Heart right ventricle (tissue), 16 donors: ENCODE data around the gene ALKBH3. TPM values are rescaled to one million over a fixed set of nuclear protein-coding genes. Genes with fewer than 3 reads are reported as not detected.
A peak's percentile ranks its signal among the peaks of the same experiment; 100 is the strongest.

Experiments used
- ATAC-seq, 8 donors: fragments of 200-7000 bp; cut with Tn5 transposase; one replicate each; pipeline ENCODE4 v1.9.1; 2020; ENCODE audit warnings: mild to moderate bottlenecking in 8 of 8, moderate library complexity in 8 of 8, moderate number of reproducible peaks in 1 of 8
- DNase-seq, 2 donors: peaks; one replicate each; pipeline ENCODE4 v3.0.0-alpha.2; 2020
- H3K27ac ChIP-seq, 10 donors: fragments of 200-600 bp; sonication (generic) in 2 of 10; one replicate each; pipeline versions ENCODE4 v1.5.0 to v1.8.0; 2020 to 2022; ENCODE audit warnings: mild to moderate bottlenecking in 3 of 10
- H3K27me3 ChIP-seq, 7 donors: fragments of 200-600 bp; one replicate each; pipeline ENCODE4 v1.8.0; 2021 to 2022; ENCODE audit warnings: mild to moderate bottlenecking in 2 of 7
- H3K36me3 ChIP-seq, 9 donors: fragments of 200-600 bp; sonication (generic) in 1 of 9; one replicate each; pipeline versions ENCODE4 v1.5.0 to v1.8.0; 2020 to 2022; ENCODE audit warnings: mild to moderate bottlenecking in 2 of 9
- H3K4me1 ChIP-seq, 9 donors: fragments of 200-600 bp; sonication (generic) in 1 of 9; one replicate each; pipeline versions ENCODE4 v1.5.0 to v1.8.0; 2020 to 2022; ENCODE audit warnings: mild to moderate bottlenecking in 4 of 9
- H3K4me3 ChIP-seq, 10 donors: fragments of 200-600 bp; sonication (generic) in 2 of 10; one replicate each; pipeline versions ENCODE4 v1.5.0 to v1.8.0; 2020 to 2022; ENCODE audit warnings: mild to moderate bottlenecking in 7 of 10, moderate library complexity in 2 of 10
- H3K9me3 ChIP-seq, 11 donors: fragments of 200-600 bp in 10 of 11; sonication (generic) in 2 of 11; one replicate each; pipeline versions ENCODE4 v1.5.0 to v1.8.0; 2013 to 2022; ENCODE audit warnings: mild to moderate bottlenecking in 2 of 11, control low read depth in 1 of 11, moderate library complexity in 1 of 11
- WGBS, 2 donors: extraction: QIAGEN DNeasy Blood & Tissue Kit; methylation state at CpG; one replicate each; pipeline ENCODE4 v1.1.7; 2013; ENCODE audit warnings: inconsistent platforms in 1 of 2; 5-methylcytosine and 5-hydroxymethylcytosine counted together
- intact Hi-C, 10 donors: fragments of 100-400 bp; cut with DNase I; formaldehyde crosslinking; loops; one replicate each; pipeline versions ENCODE4 v1.11.1 to v1.14.2; 2022
- polyA plus RNA-seq, 2 donors: library from polyadenylated mRNA; stranded (reverse); fragments of 200-250 nt; gene quantifications; one replicate each; pipeline ENCODE4 v1.2.3, GENCODE V29; 2013
- total RNA-seq, 10 donors: library from RNA; stranded (reverse); fragmentation: NEBNext Ultra II Directional in 3 of 10; extraction: Animal tissue kit (Norgen Biotek cat#: 25700) in 3 of 10; gene quantifications; one replicate each; pipeline versions ENCODE4 v1.2.1 to v1.2.4, GENCODE V29; 2021 to 2023
- TF ChIP-seq, protein P1 (sequence below), 9 donors: fragments of 200-600 bp; sonication (generic) in 2 of 9; IDR thresholded peaks; one replicate each; pipeline versions ENCODE4 v1.5.0 to v1.8.0; 2021 to 2022; ENCODE audit warnings: antibody characterized with exemption in 9 of 9, mild to moderate bottlenecking in 5 of 9, moderate library complexity in 1 of 9
- donor health status: Arrhythmogenic right ventricular cardiomyopathy.
- donor health status: ischemic (EF 13 %, LVEDD 7.1; RV severe dilation, severe dysfunction).
- donor health status: healthy with polysubstance abuse.
- donor health status: DM: no; HTN: yes; CAD: no.
- donor health status: DM: no; HTN: no; CAD: no.
- donor health status: ischemic (EF 25% LVEDD 6.9; RV normal size, moderate dysfunction).
- donor health status: ischemic (EF 25% LVEDD 5.7; RV mildly dilated, moderate dysfunction).
- donor health status: healthy.
- donor health status: DM: yes; HTN: yes; CAD: no.
- donor health status: Ischemic cardiomyopathy.
- donor health status: ischemic (EF 35%, LVEDD 5.7; RV mildly dilated, moderate dysfunction).
- donor health status: nonischemic (EF 11% LVEDD 7.7; RV severe dilation, severe dysfunction).
- donor health status: DM: yes; HTN: yes; CAD: no.
- donor health status: PGD.
- donor health status: ischemic (EF 29% LVEDD 5.4; RV normal size, mild dysfunction).
- donor health status: nonischemic (EF 23%, LVEDD 6.1; RV moderate dilation, normal function).

The ALKBH3 gene
- total and polyA plus RNA-seq, 12 donors, result 9.2 to 20.5 (median 18.4) TPM

- WGBS, 2 donors, result 83 to 97% methylated on average over 3 of the region's 3 CpGs
- ATAC-seq (no peak), DNase-seq (no peak)
- Histone ChIP-seq H3K9me3 (no peaks in the 10 kb centered on the region), H3K36me3 (peaks cover 0 to 48% (median 10%) of the 10 kb centered on the region in 9 donors), H3K4me3 (no peak overlapping the region), H3K27ac (peak overlapping the region in 8 of 10 donors; percentile 55 to 88 (median 79)), H3K27me3 (no peaks in the 10 kb centered on the region), H3K4me1 (peaks cover 0 to 77% (median 35%) of the 10 kb centered on the region in 9 donors)
- TF ChIP-seq, protein P1, sequence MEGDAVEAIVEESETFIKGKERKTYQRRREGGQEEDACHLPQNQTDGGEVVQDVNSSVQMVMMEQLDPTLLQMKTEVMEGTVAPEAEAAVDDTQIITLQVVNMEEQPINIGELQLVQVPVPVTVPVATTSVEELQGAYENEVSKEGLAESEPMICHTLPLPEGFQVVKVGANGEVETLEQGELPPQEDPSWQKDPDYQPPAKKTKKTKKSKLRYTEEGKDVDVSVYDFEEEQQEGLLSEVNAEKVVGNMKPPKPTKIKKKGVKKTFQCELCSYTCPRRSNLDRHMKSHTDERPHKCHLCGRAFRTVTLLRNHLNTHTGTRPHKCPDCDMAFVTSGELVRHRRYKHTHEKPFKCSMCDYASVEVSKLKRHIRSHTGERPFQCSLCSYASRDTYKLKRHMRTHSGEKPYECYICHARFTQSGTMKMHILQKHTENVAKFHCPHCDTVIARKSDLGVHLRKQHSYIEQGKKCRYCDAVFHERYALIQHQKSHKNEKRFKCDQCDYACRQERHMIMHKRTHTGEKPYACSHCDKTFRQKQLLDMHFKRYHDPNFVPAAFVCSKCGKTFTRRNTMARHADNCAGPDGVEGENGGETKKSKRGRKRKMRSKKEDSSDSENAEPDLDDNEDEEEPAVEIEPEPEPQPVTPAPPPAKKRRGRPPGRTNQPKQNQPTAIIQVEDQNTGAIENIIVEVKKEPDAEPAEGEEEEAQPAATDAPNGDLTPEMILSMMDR (IDR thresholded peaks at IDR 0.05), result no peak
- intact Hi-C loops, result loop anchor here in 1 of 10 donors (2.0 kb wide), 1 partner anchor 21 kb away; the partner anchor contains the start of gene C11orf96
Observed at GRCh38 chr11:43922295-43922648, 41.6 kb downstream of the ALKBH3 start.

- 65 to 67% methylated on average over 6 of the region's 6 CpGs for WGBS, 2 donors
- intact Hi-C loops, result loop anchor here in 1 of 10 donors (2.0 kb wide), 1 partner anchor 20 kb away; the partner anchor contains the start of gene C11orf96
- Histone ChIP-seq H3K36me3 (peaks cover 0 to 44% (median 10%) of the 10 kb centered on the region in 9 donors), H3K27me3 (no peaks in the 10 kb centered on the region), H3K9me3 (no peaks in the 10 kb centered on the region), H3K4me3 (no peak overlapping the region), H3K27ac (peak overlapping the region in 9 of 10 donors; percentile 55 to 88 (median 75)), H3K4me1 (peaks cover 0 to 77% (median 35%) of the 10 kb centered on the region in 9 donors)
- TF ChIP-seq, protein P1 (IDR thresholded peaks at IDR 0.05), result no peak
- ATAC-seq (no peak), DNase-seq (no peak)
Observed at GRCh38 chr11:43922744-43923405, 42.2 kb downstream of the ALKBH3 start.

GRCh38 chr11:43923406-43924111 lies 42.9 kb downstream of the ALKBH3 start:
- DNase-seq (peak; percentile 44 to 78), ATAC-seq (peak; percentile 48 to 79 (median 74))
- TF ChIP-seq, protein P1 (IDR thresholded peaks at IDR 0.05), result no peak
- 46 to 51% methylated on average over 8 of the region's 8 CpGs for WGBS, 2 donors
- Histone ChIP-seq H3K27ac (peak overlapping the region; percentile 55 to 88 (median 75)), H3K4me3 (no peak overlapping the region), H3K4me1 (peaks cover 0 to 73% (median 35%) of the 10 kb centered on the region in 9 donors), H3K27me3 (no peaks in the 10 kb centered on the region), H3K9me3 (no peaks in the 10 kb centered on the region), H3K36me3 (peaks cover 0 to 37% (median 10%) of the 10 kb centered on the region in 9 donors)
- intact Hi-C loops, result loop anchor here in 1 of 10 donors (2.0 kb wide), 1 partner anchor 19 kb away; the partner anchor contains the start of gene C11orf96

DNA sequence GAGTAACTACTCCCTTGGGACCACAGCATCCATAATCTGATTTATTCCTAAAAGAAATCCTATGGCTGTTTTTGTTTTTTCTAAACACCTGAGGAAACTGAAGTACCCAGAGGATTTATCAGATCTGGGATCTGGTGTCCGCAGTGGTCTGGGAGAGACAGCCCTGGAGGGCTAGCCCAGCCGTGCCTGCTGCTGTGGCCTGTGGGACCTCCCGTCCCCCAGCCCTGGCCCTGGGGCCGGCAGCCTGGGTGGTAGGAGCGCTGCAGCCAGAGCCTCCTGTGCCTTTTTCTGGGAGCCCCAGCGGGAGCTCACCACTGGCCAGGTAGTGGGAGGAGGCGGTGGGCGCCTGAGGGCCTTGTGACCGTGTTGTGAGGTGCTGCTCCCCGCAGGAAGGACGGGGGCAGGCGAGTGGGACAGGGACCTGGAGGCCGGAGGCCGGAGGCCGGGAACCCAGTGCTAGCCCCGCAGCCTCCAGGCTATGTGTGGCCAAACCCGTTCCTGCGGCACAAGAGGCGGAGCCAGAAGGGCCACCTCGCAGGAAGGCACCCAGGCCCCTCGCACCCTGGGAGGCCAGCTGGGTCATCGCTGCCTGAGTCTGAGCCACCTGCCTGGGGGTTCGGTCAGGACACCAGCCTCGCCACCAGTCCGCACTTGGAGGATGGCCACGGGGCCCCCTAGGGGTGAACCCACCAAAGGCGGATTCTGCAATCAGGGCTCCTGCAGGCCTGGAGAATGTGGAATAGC lies 43.7 kb downstream of the ALKBH3 start:
- H3K36me3 ChIP-seq, result peaks cover 0 to 29% (median 10%) of the 10 kb centered on the region in 9 donors
- H3K4me3 ChIP-seq, result no peak overlapping the region
- peaks cover 0 to 66% (median 31%) of the 10 kb centered on the region in 9 donors for H3K4me1 ChIP-seq
- H3K27me3 ChIP-seq, result no peaks in the 10 kb centered on the region
- intact Hi-C loops, result no loop called here
- H3K27ac ChIP-seq, result peak overlapping the region; percentile 27 to 88 (median 75)
- WGBS, 2 donors, result 87 to 88% methylated on average over 27 of the region's 27 CpGs
- TF ChIP-seq, protein P1 (IDR thresholded peaks at IDR 0.05), result peak in 1 of 9 donors; percentile 6
- ATAC-seq (peak in 1 of 8 donors; percentile 25), DNase-seq (no peak)
- no peaks in the 10 kb centered on the region for H3K9me3 ChIP-seq
